Neural cell (in vitro differentiated cells): ENCODE measurements around the gene GATAD1.

Experiments used
- CTCF ChIP-seq: fragments of 450-650 bp; IDR thresholded peaks from 2 replicates; pipeline ENCODE4 v1.5.1; 2014; ENCODE audit warnings: antibody characterized with exemption, mild to moderate bottlenecking, moderate library complexity; ENCODE audit not compliant: poor library complexity, severe bottlenecking
- EP300 ChIP-seq: fragments of 450-650 bp; conservative IDR thresholded peaks from 2 replicates; pipeline ENCODE4 v1.6.1; 2014; ENCODE audit warnings: antibody characterized with exemption, mild to moderate bottlenecking, moderate library complexity; ENCODE audit not compliant: poor library complexity, severe bottlenecking
- RAD21 ChIP-seq: fragments of 450-650 bp; conservative IDR thresholded peaks from 2 replicates; pipeline ENCODE4 v1.6.1; 2014; ENCODE audit warnings: antibody characterized with exemption, mild to moderate bottlenecking, moderate library complexity
- REST ChIP-seq: IDR thresholded peaks from 2 replicates; pipeline ENCODE4 v1.6.1; 2012; ENCODE audit warnings: borderline replicate concordance

- TF ChIP-seq REST = no peak
- no peak for TF ChIP-seq CTCF
- TF ChIP-seq RAD21 = no peak
- no peak for TF ChIP-seq EP300
These were observed 37.9 kb upstream of the GATAD1 start for GRCh38 chr7:92409357-92409756.
